ENCODE data around the gene PHPT1. TPM values are rescaled to one million over a fixed set of nuclear protein-coding genes. Genes with fewer than 3 reads are reported as not detected.
"Not testable (repeated sequence)": the region's sequence is repeated elsewhere in the genome, so short reads cannot be mapped to it uniquely, and the experiment has no call there.

Gene PHPT1
- total RNA-seq, 2 donors from 2014 or later, result 129 to 167 TPM

DNA sequence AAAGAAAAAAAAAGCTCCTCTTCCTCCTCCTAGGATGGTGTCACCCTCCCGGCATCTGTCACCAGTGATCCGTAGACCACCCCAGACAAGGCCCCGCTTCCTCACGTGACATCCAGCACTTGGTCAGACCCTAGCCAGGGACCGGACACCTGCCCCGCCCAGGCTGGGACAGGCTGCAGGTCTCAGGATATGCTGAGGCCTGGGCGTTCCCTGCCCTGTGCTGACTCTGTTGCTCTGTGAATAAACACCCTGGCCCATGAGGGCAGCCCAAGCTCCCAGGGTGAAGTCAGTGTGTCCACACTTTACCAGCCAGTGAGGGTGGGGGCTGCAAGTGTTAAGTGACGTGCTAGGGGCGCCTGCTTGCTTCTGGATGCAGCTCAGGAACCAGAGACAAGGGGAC, 11.3 kb downstream of the PHPT1 start:
- DNase-seq (ENCODE audit: low spot score in 2 of 2), result no peak
- no peak for ATAC-seq
- H3K27ac Mint-ChIP-seq, result peak overlapping the region in 1 of 2 donors; percentile 29
- H3K36me3 Mint-ChIP-seq, result peaks cover 0 to 14% of the 10 kb centered on the region in 2 donors
- no peaks in the 10 kb centered on the region for H3K9me3 Mint-ChIP-seq

DNA sequence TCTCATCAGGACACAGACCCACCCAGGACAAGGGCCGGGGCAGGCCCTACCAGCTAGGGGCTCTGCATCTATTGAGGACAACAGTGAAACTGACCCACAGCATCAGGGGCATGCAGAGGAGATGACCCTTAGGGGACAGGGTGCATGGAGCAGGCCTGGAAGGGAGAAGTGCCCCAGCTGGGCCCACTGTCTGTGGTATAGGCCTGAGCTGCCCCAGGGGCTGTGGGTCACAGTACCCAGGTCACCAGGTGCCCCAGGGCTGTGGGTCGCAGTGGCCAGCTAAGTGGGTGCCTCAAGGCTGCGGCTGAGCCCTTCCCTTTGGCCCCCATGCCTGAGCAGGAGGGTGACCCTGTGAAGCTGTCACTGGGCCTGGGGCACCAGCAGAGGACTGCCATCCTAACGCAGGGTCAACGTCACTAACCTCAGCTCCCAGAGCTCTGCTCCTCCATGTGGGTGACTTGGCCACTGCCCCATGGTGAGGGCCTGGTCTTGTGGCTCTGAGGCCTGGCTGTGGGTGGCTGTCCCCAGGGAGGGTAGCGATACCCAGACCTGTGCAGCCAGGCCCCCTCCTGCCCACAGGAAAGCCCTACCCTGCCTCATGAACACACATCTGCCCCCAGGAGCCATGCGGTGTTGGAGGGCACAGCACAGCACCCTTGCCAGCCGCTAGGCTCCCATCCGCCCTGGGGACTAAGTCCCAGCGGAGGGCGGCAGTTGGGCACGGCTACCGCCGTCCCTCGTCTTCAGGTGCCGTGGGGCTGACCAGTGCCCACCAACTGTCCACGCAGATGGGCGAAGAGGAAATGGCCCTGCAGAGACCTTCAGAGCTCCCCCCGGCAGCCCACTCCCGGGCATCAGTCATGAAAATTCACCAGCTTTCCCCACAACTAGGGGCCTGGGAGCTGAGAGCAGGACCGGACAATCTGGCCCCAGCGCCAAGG, 12.0 kb downstream of the PHPT1 start:
- Mint-ChIP-seq H3K36me3 (peaks cover 0 to 15% of the 10 kb centered on the region in 2 donors), H3K27ac (peak overlapping the region in 1 of 2 donors; percentile 29), H3K9me3 (no peaks in the 10 kb centered on the region)
- no peak for ATAC-seq
- no peak for DNase-seq (ENCODE audit: low spot score in 2 of 2)

DNA sequence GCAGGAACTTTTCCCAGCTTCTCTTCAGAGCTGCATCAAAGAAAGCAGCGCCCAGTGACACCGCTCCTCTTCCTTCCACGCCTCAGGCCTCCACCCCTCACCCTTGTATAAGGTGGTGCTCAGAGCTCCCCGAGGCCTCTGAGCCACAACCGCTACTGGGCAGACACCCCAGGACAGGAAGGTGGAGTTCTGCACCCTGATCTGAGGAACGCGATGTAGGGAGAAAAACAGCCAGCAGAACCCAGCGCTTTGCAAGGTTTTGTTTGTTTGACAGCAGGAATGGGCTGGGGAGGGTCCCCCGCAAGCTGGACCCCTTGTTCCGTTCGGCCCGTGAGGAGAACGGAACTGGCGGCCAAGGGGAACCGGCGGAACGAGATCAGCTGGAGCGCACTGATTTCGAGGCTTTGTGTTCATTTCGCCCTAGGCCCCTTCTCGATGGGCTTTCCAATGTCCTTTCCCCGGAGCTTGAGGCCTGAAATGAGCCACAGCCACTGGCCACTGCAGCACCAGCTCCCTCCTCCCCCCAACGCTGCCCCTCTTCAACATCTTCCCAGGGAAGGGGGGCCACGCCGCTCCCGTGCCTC, 12.8 kb downstream of the PHPT1 start:
- Mint-ChIP-seq H3K9me3 (no peaks in the 10 kb centered on the region), H3K27ac (peak overlapping the region in 1 of 2 donors; percentile 77), H3K36me3 (peaks cover 0 to 15% of the 10 kb centered on the region in 2 donors)
- ATAC-seq, result no peak
- no peak for DNase-seq (ENCODE audit: low spot score in 2 of 2)

DNA sequence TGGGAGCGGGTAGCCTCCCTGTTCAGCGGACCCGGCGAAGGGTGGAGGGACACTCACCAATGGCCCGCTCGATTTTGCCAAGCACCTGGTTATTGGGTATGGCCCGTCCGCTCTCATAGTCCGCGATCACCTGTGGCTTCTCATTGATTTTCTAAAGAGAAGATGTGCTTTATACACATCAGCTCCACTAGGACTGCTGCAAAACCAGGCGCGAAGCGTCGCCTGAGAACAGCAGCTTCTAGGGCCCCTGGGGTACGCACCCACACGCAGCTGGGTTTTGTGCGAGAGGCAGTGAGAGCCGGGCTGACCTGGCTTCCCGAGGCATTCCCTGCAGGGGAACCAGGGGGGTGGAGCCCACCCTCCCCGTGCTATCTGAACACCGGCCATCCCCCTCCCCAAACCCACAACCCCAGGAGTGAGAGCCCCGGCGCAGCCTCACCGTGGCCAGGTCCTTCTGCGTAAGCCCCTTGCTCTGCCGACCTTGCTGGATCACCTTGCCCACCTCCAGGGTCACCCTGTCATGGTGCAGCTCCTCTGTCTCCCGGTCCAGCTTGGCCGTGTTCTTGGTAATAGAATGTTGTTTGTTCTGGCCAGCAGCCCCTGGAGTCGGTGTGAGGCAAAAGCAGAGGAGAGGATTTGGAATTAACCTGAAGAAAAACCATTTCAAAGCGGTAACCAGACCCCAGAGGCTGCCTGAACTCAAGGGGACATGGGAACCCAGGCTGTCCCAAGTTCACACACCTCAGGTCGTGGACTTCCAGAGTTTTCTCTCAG, 13.8 kb downstream of the PHPT1 start:
- Mint-ChIP-seq H3K27ac (peak overlapping the region in 1 of 2 donors; percentile 55), H3K36me3 (peaks cover 0 to 15% of the 10 kb centered on the region in 2 donors), H3K9me3 (no peaks in the 10 kb centered on the region)
- DNase-seq (ENCODE audit: low spot score in 2 of 2) (no peak), ATAC-seq (no peak)

DNA sequence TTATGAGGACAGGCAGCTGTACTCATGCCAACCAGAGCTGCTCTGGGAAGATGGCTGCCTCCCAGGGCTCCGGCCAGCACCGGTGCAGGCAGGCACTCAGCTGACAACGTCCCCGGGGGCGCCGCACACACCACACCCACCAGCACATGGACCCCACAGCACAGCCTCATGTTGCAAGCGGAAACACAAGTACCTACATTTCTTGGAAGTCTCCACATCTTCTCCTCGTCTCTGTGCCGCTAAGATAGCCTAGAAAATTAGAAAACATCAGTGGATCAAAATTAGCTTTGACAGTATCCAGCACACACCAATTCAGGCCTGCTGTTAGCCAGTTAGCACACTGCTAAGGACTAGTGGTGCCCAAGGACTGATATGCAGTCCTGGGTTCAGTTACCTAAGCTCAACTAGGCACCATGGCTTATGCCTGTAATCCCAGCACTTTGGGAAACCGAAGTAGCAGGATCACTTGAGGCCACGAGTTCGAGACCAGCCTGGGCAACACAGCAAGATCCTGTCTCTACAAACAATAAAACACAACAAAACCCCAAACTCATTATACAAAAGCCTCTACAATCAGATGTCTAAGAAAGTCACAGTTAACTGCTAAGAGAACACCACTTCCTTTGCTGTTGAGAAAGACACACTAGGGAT, 14.5 kb downstream of the PHPT1 start:
- Mint-ChIP-seq H3K27ac (no peak overlapping the region), H3K9me3 (no peaks in the 10 kb centered on the region)

DNA sequence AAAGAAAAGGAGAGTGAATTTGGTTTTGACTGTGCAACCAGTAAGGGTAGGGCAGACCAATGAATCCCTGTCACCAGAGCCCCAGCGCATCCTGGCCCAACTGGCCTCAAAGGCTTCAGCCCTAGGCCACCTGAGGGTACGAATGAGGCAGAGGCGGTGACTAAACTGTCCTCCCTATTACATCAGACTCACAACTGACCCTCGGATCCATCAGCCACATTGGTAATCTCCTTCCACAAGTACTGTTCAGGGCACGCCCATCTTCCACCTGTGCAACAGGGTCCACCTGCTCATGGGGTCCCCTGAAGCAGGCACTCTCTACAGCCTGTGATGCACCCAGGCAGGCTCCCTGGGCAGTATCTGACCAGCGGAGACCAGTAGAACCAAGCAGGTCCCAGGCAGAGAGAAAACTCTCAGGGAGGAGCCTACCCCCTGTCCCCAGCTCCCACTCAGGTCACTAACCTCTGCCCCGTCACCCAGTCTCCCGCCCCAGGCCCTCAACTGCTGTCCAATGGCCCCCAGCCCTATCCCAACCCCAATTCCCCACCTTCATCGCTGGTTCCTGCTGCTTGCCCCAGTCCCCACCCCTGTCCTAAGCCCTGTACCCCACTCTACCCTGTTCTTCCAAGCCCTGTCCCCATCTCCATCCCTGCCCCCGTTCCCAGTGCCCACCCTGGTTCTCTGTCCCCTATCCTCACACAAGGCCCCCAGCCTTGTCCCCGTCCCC, 16.0 kb downstream of the PHPT1 start:
- ATAC-seq, result no peak

More for the DNA sequence above, 14.5 kb downstream of the PHPT1 start:
- no peak for DNase-seq (ENCODE audit: low spot score in 2 of 2)
- ATAC-seq, result no peak
- H3K36me3 Mint-ChIP-seq, result peaks cover 0 to 15% of the 10 kb centered on the region in 2 donors

DNA sequence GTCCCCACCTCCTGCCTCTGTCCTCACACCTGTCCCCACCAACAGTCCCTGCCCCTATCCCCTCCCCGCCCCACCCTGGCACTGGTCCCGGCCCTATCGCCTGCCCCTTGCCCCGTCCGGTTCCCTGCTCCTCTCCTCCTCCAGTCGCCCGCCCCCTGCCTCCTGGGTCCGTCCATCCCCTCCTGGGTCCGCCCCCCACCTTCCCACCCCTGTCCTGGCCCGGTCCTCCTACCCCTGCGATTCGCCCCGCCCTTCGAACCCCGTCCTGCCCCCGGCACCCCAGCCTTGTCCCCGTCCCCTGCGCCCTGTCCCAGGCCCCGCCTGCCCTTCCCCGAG, 16.5 kb downstream of the PHPT1 start:
- Mint-ChIP-seq H3K27ac (peak overlapping the region; percentile 91 to 95), H3K36me3 (peaks cover 0 to 15% of the 10 kb centered on the region in 2 donors), H3K9me3 (no peaks in the 10 kb centered on the region)
- DNase-seq (ENCODE audit: low spot score in 2 of 2), result no peak
- ATAC-seq, result no peak

More for the DNA sequence above, 16.0 kb downstream of the PHPT1 start:
- DNase-seq (ENCODE audit: low spot score in 2 of 2), result no peak
- Mint-ChIP-seq H3K27ac (peak overlapping the region; percentile 91 to 95), H3K9me3 (no peaks in the 10 kb centered on the region), H3K36me3 (peaks cover 0 to 15% of the 10 kb centered on the region in 2 donors)

DNA sequence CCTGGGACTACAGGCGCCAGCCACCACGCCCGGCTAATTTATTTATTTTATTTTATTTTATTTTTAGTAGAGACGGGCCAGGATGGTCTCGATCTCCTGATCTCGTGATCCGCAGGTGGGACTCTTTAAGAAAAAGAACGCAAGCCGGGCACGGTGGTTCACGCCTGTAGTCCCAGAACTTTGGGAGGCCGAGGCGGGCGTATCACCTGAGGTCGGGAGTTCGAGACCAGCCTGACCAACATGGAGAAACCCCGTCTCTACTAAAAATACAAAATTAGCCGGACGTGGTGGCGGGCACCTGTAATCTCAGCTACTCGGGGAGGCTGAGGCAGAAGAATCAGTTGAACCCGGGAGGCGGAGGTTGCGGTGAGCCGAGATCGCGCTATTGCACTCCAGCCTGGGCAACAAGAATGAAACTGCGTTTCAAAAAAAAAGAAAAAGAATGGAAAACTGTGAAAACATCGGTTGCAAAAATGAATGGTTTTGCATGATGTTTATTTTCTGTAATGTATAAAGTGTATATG, 17.8 kb downstream of the PHPT1 start:
- not testable (repeated sequence) for DNase-seq (ENCODE audit: low spot score in 2 of 2); H3K27ac Mint-ChIP-seq; H3K9me3 Mint-ChIP-seq; ATAC-seq
- peaks cover 7 to 15% of the 10 kb centered on the region in 2 donors for H3K36me3 Mint-ChIP-seq

DNA sequence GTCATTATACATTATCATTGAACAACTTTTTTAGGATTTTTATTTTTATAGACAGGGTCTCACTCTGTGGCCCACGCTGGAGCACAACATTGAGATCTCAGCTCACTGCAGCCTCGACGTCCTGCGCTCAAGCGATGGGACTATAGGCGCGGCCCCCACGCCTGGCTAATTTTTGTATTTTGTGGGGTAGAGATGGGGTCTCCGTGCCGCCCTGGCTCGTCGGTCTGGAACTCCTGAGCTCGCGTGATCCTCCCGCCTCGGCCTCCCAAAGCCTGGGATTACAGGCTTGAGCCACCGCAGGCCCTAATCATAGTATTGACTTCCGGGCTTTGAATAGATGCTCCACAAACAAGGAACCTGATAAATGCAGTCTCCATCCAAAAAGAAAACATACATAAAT, 18.3 kb downstream of the PHPT1 start:
- Mint-ChIP-seq H3K36me3 (peaks cover 7 to 15% of the 10 kb centered on the region in 2 donors), H3K9me3 (peaks cover 0 to under 1% of the 10 kb centered on the region in 2 donors), H3K27ac (no peak overlapping the region)
- DNase-seq (ENCODE audit: low spot score in 2 of 2) (no peak), ATAC-seq (no peak)

DNA sequence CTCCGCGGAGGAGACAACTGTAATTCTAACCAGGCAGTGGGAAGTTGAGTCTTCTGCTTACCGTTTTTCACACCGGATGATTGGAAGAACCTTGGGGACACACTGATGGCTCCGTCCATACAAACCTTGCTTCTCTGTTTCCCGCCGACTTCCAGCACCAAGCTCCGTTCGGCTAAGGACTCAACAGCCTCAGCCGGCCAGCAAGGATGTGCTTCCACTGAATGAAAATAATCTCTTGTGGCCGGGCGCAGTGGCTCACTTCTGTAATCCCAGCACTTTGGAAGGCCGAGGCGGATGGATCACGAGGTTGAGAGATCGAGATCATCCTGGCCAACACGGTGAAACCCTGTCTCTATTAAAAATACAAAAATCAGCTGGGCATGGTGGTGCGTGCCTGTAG, 18.7 kb downstream of the PHPT1 start:
- H3K36me3 Mint-ChIP-seq, result peaks cover 7 to 15% of the 10 kb centered on the region in 2 donors
- H3K27ac Mint-ChIP-seq, result no peak overlapping the region
- no peak for DNase-seq (ENCODE audit: low spot score in 2 of 2)
- ATAC-seq, result no peak
- H3K9me3 Mint-ChIP-seq, result peaks cover 0 to 4% of the 10 kb centered on the region in 2 donors

DNA sequence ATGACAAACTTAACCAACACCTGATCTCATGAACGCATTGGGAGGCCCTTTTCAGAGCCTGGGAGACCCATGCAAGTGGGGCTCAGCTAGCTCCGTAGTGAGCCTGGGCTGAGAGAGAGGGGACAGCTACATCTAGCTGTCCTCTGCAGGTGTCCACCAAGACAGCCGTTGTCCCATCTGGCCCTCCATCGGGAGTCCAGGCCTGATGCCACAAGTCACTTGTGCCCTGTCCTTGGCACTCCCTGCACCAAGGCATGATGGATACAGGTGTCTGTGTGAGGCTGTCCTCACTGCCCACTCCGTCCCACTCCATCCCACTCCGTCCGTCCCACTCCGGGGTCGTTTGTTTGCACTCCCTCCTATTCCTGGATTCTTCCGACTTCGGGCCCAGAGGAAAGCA, 19.4 kb downstream of the PHPT1 start:
- no peak for ATAC-seq
- DNase-seq (ENCODE audit: low spot score in 2 of 2), result no peak
- Mint-ChIP-seq H3K27ac (no peak overlapping the region), H3K9me3 (peaks cover 0 to 4% of the 10 kb centered on the region in 2 donors), H3K36me3 (peaks cover 7 to 10% of the 10 kb centered on the region in 2 donors)

DNA sequence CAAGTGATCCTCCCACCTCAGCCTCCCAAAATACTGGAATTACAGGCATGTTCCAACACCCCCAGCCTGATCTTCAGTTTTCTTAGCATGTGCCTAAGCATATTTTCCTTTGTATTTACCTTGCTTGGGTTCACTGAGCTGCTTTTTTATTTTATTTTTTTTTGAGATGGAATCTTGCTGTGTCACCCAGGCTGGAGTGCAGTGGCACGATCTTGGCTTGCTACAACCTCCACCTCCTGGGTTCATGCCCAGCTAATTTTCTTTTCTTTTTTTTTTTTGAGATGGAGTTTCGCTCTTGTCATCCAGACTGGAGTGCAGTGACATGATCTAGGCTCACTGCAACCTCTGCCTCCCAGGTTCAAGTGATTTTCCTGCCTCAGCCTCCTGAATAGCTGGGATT, 20.4 kb downstream of the PHPT1 start:
- H3K9me3 Mint-ChIP-seq; ATAC-seq; H3K36me3 Mint-ChIP-seq; DNase-seq (ENCODE audit: low spot score in 2 of 2); H3K27ac Mint-ChIP-seq: not testable (repeated sequence)

DNA sequence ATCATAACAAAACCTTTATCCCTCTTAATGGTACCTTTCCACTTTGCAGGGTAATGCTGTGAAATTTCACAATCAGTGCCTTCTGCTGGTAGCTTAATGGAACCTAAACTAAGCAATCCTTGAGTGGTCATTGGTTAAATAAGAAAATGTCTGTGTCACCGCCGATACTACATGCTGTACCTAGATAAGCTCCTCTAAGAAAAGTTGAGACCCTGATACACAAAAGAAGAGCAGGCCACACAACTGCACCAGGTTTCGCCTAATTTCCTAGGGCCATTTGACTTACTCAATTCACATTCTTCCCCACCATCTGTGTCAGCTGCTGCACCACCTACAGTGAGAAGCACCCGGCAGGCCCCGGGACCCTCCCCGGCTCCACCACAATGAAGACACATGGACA, 25.9 kb downstream of the PHPT1 start:
- H3K27ac Mint-ChIP-seq, result no peak overlapping the region
- DNase-seq (ENCODE audit: low spot score in 2 of 2), result no peak
- H3K36me3 Mint-ChIP-seq, result peaks cover 0 to 7% of the 10 kb centered on the region in 2 donors
- H3K9me3 Mint-ChIP-seq, result peaks cover 0 to 4% of the 10 kb centered on the region in 2 donors
- ATAC-seq, result no peak

DNA sequence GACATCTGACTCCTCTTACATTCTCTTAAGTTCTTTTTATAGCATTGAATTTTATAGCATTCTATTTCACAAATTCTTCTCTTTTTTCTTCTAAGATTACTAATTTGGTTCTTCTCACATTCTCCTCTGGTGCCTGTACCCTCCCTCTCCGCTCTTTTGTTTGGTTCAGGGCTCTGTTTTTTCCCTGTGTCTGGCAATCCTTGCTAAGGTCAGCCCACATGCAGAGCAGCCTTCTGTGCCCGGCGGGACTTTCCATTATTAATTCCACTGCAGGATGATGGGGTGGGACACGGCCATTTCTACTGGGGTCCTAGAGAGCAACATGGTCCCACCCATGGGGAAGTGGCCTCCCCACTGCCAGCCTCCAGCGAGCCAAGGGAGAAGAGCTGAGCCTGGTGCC, 27.3 kb downstream of the PHPT1 start:
- H3K36me3 Mint-ChIP-seq, result peaks cover 0 to 4% of the 10 kb centered on the region in 2 donors
- peaks cover 0 to 4% of the 10 kb centered on the region in 2 donors for H3K9me3 Mint-ChIP-seq
- ATAC-seq (no peak), DNase-seq (ENCODE audit: low spot score in 2 of 2) (no peak)
- H3K27ac Mint-ChIP-seq, result no peak overlapping the region

DNA sequence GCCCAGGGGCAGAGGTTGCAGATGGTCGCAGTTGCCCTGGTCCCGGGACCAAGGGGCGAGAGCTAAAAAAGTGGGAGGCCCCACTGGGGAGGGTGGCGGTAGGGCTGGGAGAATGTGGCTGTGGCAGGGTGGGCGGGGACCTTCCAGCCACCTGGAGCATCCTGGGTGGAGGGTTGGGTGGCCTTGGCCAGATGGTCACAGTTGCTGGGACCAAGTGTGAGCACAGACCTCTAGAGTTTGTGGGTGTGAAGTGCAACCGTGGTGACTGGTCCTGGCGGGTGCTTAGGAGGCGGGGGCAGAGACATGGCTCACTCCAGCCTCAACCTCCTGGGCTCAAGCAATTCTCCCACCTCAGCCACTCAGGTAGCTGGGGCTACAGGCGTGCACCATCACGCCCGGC, 31.4 kb downstream of the PHPT1 start:
- ATAC-seq (no peak), DNase-seq (ENCODE audit: low spot score in 2 of 2) (no peak)
- Mint-ChIP-seq H3K27ac (peak overlapping the region in 1 of 2 donors; percentile 88), H3K9me3 (no peaks in the 10 kb centered on the region), H3K36me3 (no peaks in the 10 kb centered on the region)

DNA sequence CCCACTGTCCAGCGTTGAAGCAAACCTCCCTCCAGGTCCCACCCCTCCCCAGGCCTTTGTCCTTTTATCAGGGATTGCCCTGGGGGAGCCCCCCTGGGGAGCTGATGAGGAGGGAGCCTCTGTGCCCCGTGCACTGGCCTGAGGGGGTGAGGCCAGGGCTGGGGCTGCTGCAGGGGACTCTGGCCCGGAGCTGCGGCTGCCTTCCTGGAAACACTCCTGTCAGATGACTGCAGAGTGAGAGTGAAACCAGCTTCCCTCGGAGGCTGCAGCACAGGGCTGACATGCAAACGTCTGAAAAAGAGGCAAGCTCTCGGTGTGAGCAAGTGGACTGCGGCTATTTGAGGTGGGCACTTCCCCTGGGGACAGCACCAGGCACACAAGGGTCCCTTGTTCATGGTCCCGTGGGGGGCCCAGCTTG, 32.5 kb downstream of the PHPT1 start:
- Mint-ChIP-seq H3K9me3 (no peaks in the 10 kb centered on the region), H3K27ac (peak overlapping the region; percentile 88), H3K36me3 (no peaks in the 10 kb centered on the region)
- peak; percentile 39 to 63 for ATAC-seq
- peak; percentile 58 to 86 for DNase-seq (ENCODE audit: low spot score in 2 of 2)
